Measurements from ENCODE around the gene EEF1G. TPM values are rescaled to one million over a fixed set of nuclear protein-coding genes. Genes with fewer than 3 reads are reported as not detected.

Gene EEF1G, protein sequence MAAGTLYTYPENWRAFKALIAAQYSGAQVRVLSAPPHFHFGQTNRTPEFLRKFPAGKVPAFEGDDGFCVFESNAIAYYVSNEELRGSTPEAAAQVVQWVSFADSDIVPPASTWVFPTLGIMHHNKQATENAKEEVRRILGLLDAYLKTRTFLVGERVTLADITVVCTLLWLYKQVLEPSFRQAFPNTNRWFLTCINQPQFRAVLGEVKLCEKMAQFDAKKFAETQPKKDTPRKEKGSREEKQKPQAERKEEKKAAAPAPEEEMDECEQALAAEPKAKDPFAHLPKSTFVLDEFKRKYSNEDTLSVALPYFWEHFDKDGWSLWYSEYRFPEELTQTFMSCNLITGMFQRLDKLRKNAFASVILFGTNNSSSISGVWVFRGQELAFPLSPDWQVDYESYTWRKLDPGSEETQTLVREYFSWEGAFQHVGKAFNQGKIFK
- 2,051 and 2,264 TPM in 2 replicates for total RNA-seq

DNA sequence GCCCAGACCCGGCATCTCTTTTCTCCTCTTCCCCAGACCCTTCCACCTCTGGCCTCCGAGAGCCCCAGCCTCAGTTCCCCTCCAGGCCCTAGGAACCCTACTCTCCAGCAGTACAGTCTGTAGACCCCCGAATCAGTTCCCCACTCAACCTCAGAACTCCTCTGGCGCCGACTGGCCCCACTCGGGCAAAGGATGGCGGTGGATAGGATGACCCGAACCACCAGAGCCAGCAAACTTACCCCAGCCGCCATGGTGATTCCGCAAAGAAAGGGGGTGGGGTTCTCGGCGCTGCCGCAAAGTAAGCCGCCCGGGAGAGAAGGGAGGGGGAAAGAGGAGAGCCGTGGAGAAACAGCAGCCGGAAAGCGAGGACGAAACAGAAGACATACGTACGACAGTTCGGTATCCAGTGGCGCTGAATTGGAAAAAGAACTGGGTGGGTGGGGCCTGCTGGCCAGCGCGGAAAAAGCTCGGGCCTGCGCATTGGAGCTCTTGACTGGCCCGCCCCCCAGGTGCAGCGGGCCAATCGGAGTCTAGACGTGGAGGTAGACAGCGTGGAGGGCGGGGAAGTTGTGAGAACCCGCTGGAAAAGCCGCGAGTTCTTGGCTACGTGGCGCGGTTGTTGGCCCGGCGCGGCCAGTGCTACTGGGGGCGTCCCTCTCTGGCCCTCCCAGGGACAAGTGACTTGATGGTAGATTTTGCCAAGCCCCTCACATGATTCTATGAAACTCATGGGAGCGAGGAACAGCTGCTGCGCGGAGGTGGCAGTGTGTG, at the start of gene EEF1G:
EEF1G (minus strand) TSS at position 300 of the 771 bp plus-strand sequence; CDS start at position 251, 49 bp downstream.

DNA sequence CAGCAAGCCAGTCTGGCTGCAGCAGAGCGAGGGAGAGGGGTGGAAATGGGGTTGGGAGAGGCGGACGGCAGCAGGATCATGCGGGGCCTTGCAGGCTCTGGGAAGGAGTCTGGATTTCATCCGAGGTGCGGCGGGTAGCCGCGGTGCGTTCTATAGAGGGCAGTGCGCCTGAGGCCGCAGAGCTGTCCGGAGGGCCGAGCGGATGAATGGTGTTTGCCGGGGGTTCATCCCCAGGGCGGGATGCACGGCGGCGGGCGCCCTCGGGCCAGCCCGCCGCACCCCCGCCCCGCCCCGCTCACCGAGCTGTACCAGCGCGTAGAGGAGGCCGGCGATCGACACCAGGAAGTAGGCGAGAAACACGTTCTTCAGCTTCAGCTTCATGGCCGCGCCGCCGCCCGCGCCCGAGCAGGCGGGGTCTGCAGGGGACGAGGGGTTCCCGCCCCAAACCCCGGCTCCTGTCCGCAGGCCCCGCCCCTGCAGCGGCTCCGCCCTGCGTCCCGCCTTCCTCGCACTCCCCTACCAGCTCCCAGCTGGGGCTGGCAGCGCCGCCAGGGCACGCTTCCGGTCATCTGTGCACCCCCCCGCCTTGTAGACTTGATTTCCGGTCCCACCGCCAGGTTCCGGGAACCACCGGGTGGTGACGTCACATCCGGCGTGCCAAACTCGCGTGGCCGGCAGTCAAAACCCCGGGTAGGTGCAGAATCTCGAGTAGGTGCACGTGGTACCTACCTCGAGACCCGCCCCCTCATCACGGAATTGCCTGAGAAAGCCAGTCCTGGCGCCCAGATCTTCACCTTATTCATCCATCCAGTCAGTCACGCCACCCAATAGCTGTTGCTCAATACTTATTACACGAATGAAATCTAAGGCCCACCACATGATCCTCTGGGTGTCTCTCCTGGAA, 48.1 kb upstream of the EEF1G start, which contains the start of gene B3GAT3:
B3GAT3 (minus strand) TSS at position 420 of the 904 bp plus-strand sequence; CDS start at position 381, 39 bp downstream.

DNA sequence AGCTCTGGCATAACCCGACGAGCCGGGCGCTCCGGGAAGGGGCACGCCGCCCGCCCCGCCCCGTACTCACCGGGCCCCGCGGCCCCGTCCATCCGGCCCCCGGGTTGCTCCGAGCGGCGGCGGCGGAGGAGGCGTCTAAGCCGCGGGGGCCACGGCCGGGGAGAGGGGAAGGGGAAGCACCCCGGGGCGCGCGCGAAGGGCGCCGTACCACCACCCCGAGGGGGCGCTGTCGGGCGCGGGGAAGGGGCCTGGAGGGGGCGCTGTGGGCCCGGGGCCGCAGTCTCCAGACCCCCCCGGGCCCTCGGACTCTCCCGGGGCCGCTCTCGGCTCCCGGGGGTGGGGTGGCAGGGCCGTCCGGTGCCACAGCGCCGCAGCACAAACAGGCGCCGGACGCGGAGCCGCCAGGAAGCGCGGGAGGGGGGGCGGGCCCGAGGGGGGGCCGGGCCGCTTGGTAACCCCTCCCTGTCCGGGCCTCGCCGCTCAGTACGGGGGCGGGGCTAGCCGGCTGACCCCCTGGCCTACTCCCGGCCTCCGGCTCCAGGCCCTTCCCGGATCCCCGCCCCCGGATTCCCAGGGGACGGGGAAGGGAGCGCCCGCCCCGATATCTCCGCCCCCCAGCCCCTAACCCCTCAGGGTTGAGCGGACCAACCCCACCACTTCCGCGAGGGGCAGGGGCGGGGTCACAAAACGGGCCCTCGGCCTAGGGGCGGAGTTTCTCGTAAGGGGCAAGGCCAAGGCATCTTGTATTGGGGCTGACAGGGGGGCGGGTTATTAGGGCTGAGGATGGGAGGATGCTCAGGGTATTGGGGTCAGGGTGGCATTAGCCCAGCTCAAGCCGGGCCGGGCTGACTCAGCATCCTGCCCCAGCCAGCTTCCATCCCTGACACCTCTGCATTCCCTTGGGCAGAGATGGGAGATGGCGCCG, 38.9 kb upstream of the EEF1G start, which contains the start of the genes EML3 and ROM1:
EML3 (minus strand) TSS at position 410 of the 925 bp plus-strand sequence; CDS start at position 92, 318 bp downstream.
ROM1 (plus strand) TSS at position 892 of the 925 bp plus-strand sequence; CDS start at position 917, 25 bp downstream.

DNA sequence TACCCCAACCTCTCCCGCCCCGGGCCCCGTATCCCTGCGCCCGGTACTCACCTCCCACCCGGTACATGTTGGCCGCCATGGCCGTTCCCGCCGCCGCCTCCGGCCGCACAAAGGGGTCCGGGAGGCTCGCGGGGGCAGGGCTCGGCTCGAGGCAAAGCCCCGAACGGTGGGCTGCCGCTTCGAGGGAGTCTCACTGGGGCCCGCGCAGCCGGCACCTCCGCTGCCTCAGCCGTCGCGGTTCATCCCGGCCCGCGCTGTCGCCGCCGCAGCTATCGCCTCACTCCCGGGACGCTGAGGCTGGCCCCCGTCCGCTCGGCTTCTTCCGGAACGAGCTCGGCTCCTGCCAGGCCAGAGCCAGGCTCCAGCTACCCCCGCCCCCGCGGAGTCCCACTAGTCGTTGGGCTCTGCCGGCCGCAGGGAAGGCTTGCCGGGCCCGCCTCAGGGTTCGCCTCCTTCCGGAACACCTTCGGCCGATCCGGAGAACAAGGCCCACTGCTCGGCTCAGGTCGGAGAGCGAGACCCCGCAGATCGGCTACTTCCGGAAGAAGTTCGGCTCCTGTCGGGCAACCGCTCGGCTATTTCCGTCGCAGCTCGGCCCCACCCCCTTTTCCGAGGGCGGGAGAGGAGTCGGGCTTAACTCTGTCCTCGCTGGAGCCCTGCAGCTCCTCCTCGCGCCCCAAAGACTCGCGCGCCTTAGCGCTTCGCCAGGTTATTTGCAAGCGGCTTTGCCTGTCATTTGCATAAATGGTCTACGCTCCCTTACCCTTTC, 27.9 kb upstream of the EEF1G start, which contains the start of gene MTA2:
MTA2 (minus strand) TSS at position 494 of the 769 bp plus-strand sequence; CDS start at position 79, 415 bp downstream.

DNA sequence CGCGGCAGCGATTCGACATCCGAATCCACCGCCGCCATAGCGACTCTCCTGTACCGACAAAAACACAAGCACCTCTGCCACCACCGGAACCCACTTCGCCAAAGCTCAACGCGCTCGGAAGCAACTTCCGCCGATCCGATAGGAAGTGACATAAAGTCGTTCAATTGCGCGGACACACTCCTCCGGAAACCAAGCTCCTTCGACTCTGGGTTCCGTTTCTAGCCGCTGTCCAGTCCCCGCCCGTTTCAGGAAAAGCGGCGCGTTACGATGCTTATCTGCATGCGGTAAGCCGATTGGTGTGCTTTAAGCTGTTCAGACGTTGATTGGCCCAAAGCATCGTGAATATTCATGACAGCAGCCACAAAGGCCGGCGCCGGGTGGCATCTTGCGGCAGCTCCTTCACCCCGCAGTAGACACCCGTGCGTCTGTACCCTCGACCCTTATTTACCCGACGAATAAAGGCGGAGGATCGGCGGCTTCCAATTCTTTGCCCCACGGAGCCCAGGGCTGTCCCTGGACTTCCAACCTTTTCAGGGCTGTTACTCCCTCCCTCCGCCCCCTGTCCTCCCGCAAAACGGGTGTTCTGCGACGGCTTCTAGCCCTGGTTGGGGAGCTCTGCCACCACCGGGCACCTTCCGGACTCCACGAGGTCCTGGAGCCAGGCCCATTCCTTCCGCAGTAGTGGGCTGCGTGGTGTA, 17.9 kb upstream of the EEF1G start, which contains the start of gene TUT1:
TUT1 (minus strand) TSS at position 76 of the 698 bp plus-strand sequence; CDS start at position 38, 38 bp downstream.

DNA sequence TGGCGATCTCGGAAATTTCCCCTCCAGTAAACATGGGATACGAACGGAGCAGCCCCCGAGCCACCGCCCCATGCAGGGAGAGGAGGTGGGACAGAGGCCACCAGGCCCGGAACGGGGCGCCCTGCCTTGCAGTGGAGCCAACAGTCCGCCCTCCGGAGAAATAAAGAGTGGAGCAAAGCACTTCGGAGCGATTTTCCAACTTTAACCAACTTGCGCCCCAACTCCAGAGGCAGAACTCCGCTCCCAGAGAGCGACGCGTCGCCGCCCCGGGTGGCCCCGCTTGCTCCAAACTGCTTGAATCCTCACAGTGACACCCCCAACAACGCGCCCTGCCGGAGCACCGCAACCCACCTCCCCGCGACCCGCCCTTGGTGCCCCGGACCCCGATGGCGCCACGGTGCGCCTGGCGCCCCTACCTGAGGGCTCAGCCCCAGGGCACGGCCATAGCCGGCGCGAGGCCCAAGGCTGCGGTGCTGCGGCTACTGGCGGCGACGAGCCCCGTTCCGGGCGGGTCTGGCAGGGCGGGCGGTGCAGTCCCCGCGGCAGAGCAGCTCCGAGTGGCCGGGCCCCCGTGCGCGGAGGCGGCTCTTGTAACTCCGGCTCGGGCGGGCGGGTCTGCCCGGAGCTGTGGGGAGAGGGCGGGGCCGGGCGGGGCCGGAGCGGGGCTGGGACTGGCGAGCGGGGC, 27.3 kb downstream of the EEF1G start, which contains the start of gene AHNAK:
AHNAK (minus strand) TSS at position 563 of the 685 bp plus-strand sequence. CDS start 10,708 bp downstream, outside the sequence.

Other genes with a start within 250 kb of the EEF1G start
- gene ASRGL1, start 236.4 kb downstream of the EEF1G start, total RNA-seq = not detected in 2 replicates
- gene SCGB1A1, start 154.9 kb downstream of the EEF1G start, total RNA-seq = not detected in 2 replicates
- 251 and 358 TPM in 2 replicates for gene AHNAK, start 27.1 kb downstream of the EEF1G start, total RNA-seq
- gene TUT1, start 17.6 kb upstream of the EEF1G start, total RNA-seq = 5.5 and 9.6 TPM in 2 replicates
- gene MTA2, start 28.0 kb upstream of the EEF1G start, total RNA-seq = 81.7 and 109 TPM in 2 replicates
- gene EML3, start 38.9 kb upstream of the EEF1G start, total RNA-seq = 17.0 and 22.9 TPM in 2 replicates
- gene ROM1, start 39.4 kb upstream of the EEF1G start, total RNA-seq = 2.8 and 14.1 TPM in 2 replicates
- gene B3GAT3, start 48.1 kb upstream of the EEF1G start, total RNA-seq = 48.4 and 56.2 TPM in 2 replicates
- gene GANAB, start 72.7 kb upstream of the EEF1G start, total RNA-seq = 263 and 291 TPM in 2 replicates
- 20.6 and 26.2 TPM in 2 replicates for gene INTS5, start 79.4 kb upstream of the EEF1G start, total RNA-seq
- gene C11orf98, start 91.3 kb upstream of the EEF1G start, total RNA-seq = 47.0 and 88.6 TPM in 2 replicates
- gene CSKMT, start 91.4 kb upstream of the EEF1G start, total RNA-seq = 2.9 and 20.2 TPM in 2 replicates
- 8.6 and 10.5 TPM in 2 replicates for gene UQCC3, start 97.8 kb upstream of the EEF1G start, total RNA-seq
- gene LBHD1, start 98.4 kb upstream of the EEF1G start, total RNA-seq = 6.9 and 11.0 TPM in 2 replicates
- gene UBXN1, start 105.2 kb upstream of the EEF1G start, total RNA-seq = 97.7 and 109 TPM in 2 replicates
- 5.8 and 6.6 TPM in 2 replicates for gene LRRN4CL, start 115.6 kb upstream of the EEF1G start, total RNA-seq
- 79.6 and 137 TPM in 2 replicates for gene BSCL2, start 133.5 kb upstream of the EEF1G start, total RNA-seq
- gene GNG3, start 133.8 kb upstream of the EEF1G start, total RNA-seq = not detected in 2 replicates
- 6.6 and 6.9 TPM in 2 replicates for gene HNRNPUL2, start 153.6 kb upstream of the EEF1G start, total RNA-seq
- 27.1 and 44.5 TPM in 2 replicates for gene TTC9C, start 154.6 kb upstream of the EEF1G start, total RNA-seq
- 6.1 and 10.3 TPM in 2 replicates for gene ZBTB3, start 180.3 kb upstream of the EEF1G start, total RNA-seq
- 96.1 and 114 TPM in 2 replicates for gene POLR2G, start 187.7 kb upstream of the EEF1G start, total RNA-seq
- gene TAF6L, start 197.5 kb upstream of the EEF1G start, total RNA-seq = 11.8 and 18.6 TPM in 2 replicates
- gene TMEM179B, start 213.5 kb upstream of the EEF1G start, total RNA-seq = 73.7 and 93.1 TPM in 2 replicates
- 40.9 and 43.8 TPM in 2 replicates for gene TMEM223, start 218.1 kb upstream of the EEF1G start, total RNA-seq
- 26.2 and 30.5 TPM in 2 replicates for gene NXF1, start 231.5 kb upstream of the EEF1G start, total RNA-seq